K562 (cell line): ENCODE data around the gene MPND. TPM values are rescaled to one million over a fixed set of nuclear protein-coding genes. Genes with fewer than 3 reads are reported as not detected.

Experiments
- CBX3 ChIP-seq, 2 experiments: IDR thresholded peaks; 1 replicate in 1 of 2; 2 replicates in 1 of 2; pipeline ENCODE4 v1.6.1; 2012; ENCODE audit warnings: inconsistent platforms in 2 of 2, low read length in 2 of 2, borderline replicate concordance in 1 of 2, control low read depth in 1 of 2
- CHD2 ChIP-seq: IDR thresholded peaks from 2 replicates; pipeline ENCODE4 v1.6.1; 2011; ENCODE audit warnings: low read depth, low read length
- CREM ChIP-seq: IDR thresholded peaks from 2 replicates; pipeline ENCODE4 v1.6.1; 2014; ENCODE audit warnings: antibody characterized with exemption, low read depth
- ELF4 ChIP-seq: fragments of 450-650 bp; formaldehyde crosslinking; IDR thresholded peaks from 2 replicates; pipeline ENCODE4 v1.4.0; 2022; ENCODE audit warnings: missing genetic modification characterization
- EP400 ChIP-seq: fragments of 450-650 bp; IDR thresholded peaks from 2 replicates; pipeline ENCODE4 v1.6.1; 2017; ENCODE audit warnings: antibody characterized with exemption, mild to moderate bottlenecking, moderate library complexity
- HDAC1 ChIP-seq, 2 experiments: fragments of 450-650 bp; IDR thresholded peaks; 2 replicates each; pipeline ENCODE4 v1.6.1; 2016 to 2017; ENCODE audit warnings: inconsistent platforms in 1 of 2, mild to moderate bottlenecking in 1 of 2, moderate library complexity in 1 of 2
- HDAC2 ChIP-seq: fragments of 450-650 bp; IDR thresholded peaks from 2 replicates; pipeline ENCODE4 v1.6.1; 2016; ENCODE audit warnings: mild to moderate bottlenecking
- KLF16 ChIP-seq: IDR thresholded peaks from 2 replicates; pipeline ENCODE4 v1.6.1; 2016; ENCODE audit warnings: antibody characterized with exemption
- MBD2 ChIP-seq: sonication (generic); IDR thresholded peaks from 2 replicates; pipeline ENCODE4 v1.6.1; 2016; ENCODE audit warnings: low read depth, borderline replicate concordance
- MXI1 ChIP-seq: IDR thresholded peaks from 2 replicates; pipeline ENCODE4 v1.6.1; 2011; ENCODE audit warnings: low read depth, mild to moderate bottlenecking, improper control_type of control experiment, low read length
- MYC ChIP-seq, 2 experiments: fragments of 250-450 bp in 1 of 2; sonication (Bioruptor Pico) in 1 of 2; IDR thresholded peaks; 2 replicates each; pipeline versions ENCODE4 v1.5.1 to v1.6.1; 2012 to 2021; ENCODE audit warnings: low read depth in 2 of 2, borderline replicate concordance in 1 of 2, improper control_type of control experiment in 1 of 2, low read length in 1 of 2, mild to moderate bottlenecking in 1 of 2, moderate library complexity in 1 of 2
- NONO ChIP-seq, 2 experiments: fragments of 200-400 bp in 1 of 2; fragments of 450-650 bp in 1 of 2; formaldehyde crosslinking in 1 of 2; IDR thresholded peaks; 2 replicates each; pipeline ENCODE4 v1.6.1; 2017; ENCODE audit warnings: low read depth in 2 of 2, mild to moderate bottlenecking in 2 of 2, moderate library complexity in 2 of 2, low read length in 1 of 2
- OTX1 ChIP-seq: fragments of 450-650 bp; formaldehyde crosslinking; IDR thresholded peaks from 2 replicates; pipeline ENCODE4 v1.4.0; 2022; ENCODE audit warnings: mild to moderate bottlenecking
- RB1 ChIP-seq: fragments of 450-650 bp; IDR thresholded peaks from 2 replicates; pipeline ENCODE4 v1.6.1; 2017; ENCODE audit warnings: low read depth, mild to moderate bottlenecking
- RBFOX2 ChIP-seq: fragments of 200-400 bp; formaldehyde crosslinking; IDR thresholded peaks from 2 replicates; pipeline ENCODE4 v1.6.1; 2017; ENCODE audit warnings: low read depth, mild to moderate bottlenecking, low read length, moderate library complexity
- ZBTB7A ChIP-seq: IDR thresholded peaks from 2 replicates; pipeline ENCODE4 v1.6.1; 2011; ENCODE audit warnings: low read depth, mild to moderate bottlenecking, low read length, moderate library complexity, borderline replicate concordance; ENCODE audit not compliant: control insufficient read depth
- ZKSCAN1 ChIP-seq: fragments of 150-350 bp; IDR thresholded peaks from 2 replicates; pipeline ENCODE4 v1.6.1; 2016; ENCODE audit warnings: low read depth, low read length
- ZNF707 ChIP-seq: fragments of 250-450 bp; sonication (Bioruptor Pico); conservative IDR thresholded peaks from 2 replicates; pipeline ENCODE4 v1.8.0; 2022; ENCODE audit warnings: inconsistent platforms, mild to moderate bottlenecking, moderate library complexity
- polyA plus RNA-seq, 8 experiments: library from polyadenylated mRNA; depleted of rRNA in 4 of 8; stranded (reverse) in 5 of 8; unstranded in 3 of 8; fragments of >200 nt; fragmentation: Nextera tagmentation in 2 of 8; fragmentation: Illumina TruSeq in 1 of 8; extraction: Ambion mirVana in 2 of 8; extraction: Trizol in 1 of 8; gene quantifications; 2 replicates each; pipeline versions ENCODE4 v1.2.1 to v1.2.3, GENCODE V29; 2011 to 2014; ENCODE audit warnings: inconsistent platforms in 1 of 8, missing spikeins in 1 of 8
- total RNA-seq, 7 experiments: library from RNA; depleted of rRNA in 6 of 7; stranded (reverse); fragments of >200 nt in 6 of 7; fragmentation: Illumina TruSeq in 2 of 7; extraction: Trizol in 2 of 7; gene quantifications; 2 replicates each; pipeline versions ENCODE4 v1.2.1 to v1.2.3, GENCODE V29; 2011 to 2021; ENCODE audit warnings: low replicate concordance in 1 of 7
- TF ChIP-seq, protein P1 (sequence below): fragments of 250-450 bp; sonication (Bioruptor Pico); IDR thresholded peaks from 2 replicates; pipeline ENCODE4 v1.4.0; 2020; ENCODE audit warnings: mild to moderate bottlenecking
- TF ChIP-seq, protein P2 (sequence below): sonication (generic); formaldehyde crosslinking; IDR thresholded peaks from 2 replicates; pipeline ENCODE4 v1.8.0; 2022; ENCODE audit warnings: mild to moderate bottlenecking, missing genetic modification reagents
- TF ChIP-seq, protein P3 (sequence below): IDR thresholded peaks from 2 replicates; pipeline ENCODE4 v1.6.1; 2011; ENCODE audit warnings: borderline replicate concordance, low read depth, mild to moderate bottlenecking, moderate library complexity, low read length; ENCODE audit not compliant: insufficient read depth, poor library complexity, severe bottlenecking
- TF ChIP-seq, protein P4 (sequence below): fragments of 450-650 bp; IDR thresholded peaks from 2 replicates; pipeline ENCODE4 v1.6.1; 2017; ENCODE audit warnings: mild to moderate bottlenecking, moderate library complexity

MPND gene
- total and polyA plus RNA-seq, 9 of the 15 experiments (the other 6 are each of a cell fraction or from before 2014, with no cell fraction given), result 0.25 to 14.0 (median 3.9) TPM

DNA sequence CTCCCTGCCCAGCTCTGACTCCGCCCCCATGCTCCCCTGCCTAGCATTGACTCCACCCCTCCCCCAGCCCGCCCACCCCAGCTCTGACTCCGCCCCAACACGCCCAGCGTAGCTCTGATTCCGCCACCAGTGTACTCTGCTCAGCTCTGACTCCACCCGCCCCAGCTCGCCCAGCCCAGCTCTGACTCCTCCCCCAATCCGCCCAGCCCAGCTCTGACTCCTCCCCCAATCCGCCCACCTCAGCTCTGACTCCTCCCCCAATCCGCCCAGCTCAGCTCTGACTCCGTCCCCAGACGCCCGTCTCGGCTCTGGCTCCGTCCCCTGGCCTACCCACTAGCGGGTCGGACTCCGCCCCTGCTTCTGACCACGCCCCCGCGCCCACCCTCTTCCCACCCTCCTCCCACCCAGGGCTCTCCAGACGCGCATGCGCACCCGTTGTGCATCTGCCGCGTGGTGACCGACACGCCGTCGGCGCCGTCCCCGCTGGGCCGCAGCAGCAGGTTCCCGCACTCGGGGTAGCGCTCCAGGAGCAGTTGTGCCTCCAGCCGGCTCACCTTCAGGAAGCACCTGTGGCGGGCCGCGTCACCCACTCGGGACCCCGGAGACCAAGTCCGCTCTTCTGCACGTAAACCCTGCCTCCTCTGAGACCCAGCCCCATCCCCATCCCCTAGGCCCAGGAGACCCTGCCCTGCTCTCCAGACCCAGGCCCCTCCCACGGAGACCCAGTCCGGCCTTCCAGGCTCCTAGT is 14.9 kb upstream of the MPND start (continued):
- TF ChIP-seq, protein P1, sequence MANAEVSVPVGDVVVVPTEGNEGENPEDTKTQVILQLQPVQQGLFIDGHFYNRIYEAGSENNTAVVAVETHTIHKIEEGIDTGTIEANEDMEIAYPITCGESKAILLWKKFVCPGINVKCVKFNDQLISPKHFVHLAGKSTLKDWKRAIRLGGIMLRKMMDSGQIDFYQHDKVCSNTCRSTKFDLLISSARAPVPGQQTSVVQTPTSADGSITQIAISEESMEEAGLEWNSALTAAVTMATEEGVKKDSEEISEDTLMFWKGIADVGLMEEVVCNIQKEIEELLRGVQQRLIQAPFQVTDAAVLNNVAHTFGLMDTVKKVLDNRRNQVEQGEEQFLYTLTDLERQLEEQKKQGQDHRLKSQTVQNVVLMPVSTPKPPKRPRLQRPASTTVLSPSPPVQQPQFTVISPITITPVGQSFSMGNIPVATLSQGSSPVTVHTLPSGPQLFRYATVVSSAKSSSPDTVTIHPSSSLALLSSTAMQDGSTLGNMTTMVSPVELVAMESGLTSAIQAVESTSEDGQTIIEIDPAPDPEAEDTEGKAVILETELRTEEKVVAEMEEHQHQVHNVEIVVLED (CRISPR knock-in tag), result peak; percentile 38; the same call in 1 of the 2 replicates
- TF ChIP-seq RBFOX2 (peak; percentile 90), RB1 (peak; percentile 70), MBD2 (peak; percentile 100), CHD2 (peak; percentile 81), EP400 (peak; percentile 95), CREM (peak; percentile 84), CBX3 (IDR thresholded peaks at IDR 0.05; ENCODE audit: borderline replicate concordance in 1 of 2, low read length in 2 of 2) (peak in 1 of 2 experiments; percentile 73; a peak in 1 of 3 replicates), MXI1 (peak; percentile 73), ZBTB7A (no peak; the same call in 1 of the 2 replicates), ZNF707 (CRISPR knock-in tag) (no peak), KLF16 (peak; percentile 60), ZKSCAN1 (peak; percentile 41; the same call in 1 of the 2 replicates), OTX1 (CRISPR knock-in tag) (0 out of 2 replicates have a peak, but pooled peaks have one; percentile 15), MYC (IDR thresholded peaks at IDR 0.05; ENCODE audit: low read depth, low read length) (peak; percentile 98), MYC (CRISPR knock-in tag; IDR thresholded peaks at IDR 0.05; ENCODE audit: borderline replicate concordance, low read depth) (peak; percentile 92; the same call in 1 of the 2 replicates), HDAC2 (peak; percentile 56; the same call in 1 of the 2 replicates), HDAC1 (IDR thresholded peaks at IDR 0.05) (peak in 1 of 2 experiments; percentile 94; a peak in 2 of 4 replicates), NONO (IDR thresholded peaks at IDR 0.05; ENCODE audit: low read depth in 2 of 2, low read length in 1 of 2) (0 out of 4 replicates have a peak, but pooled peaks of 1 of the 2 experiments have one; percentile 24), ELF4 (CRISPR knock-in tag) (0 out of 2 replicates have a peak, but pooled peaks have one; percentile 35)
- TF ChIP-seq, protein P2, sequence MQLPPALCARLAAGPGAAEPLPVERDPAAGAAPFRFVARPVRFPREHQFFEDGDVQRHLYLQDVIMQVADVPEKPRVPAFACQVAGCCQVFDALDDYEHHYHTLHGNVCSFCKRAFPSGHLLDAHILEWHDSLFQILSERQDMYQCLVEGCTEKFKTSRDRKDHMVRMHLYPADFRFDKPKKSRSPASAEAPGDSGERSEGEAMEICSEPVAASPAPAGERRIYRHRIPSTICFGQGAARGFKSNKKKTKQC (CRISPR knock-in tag), result peak; percentile 52; the same call in 1 of the 2 replicates
- TF ChIP-seq, protein P3, sequence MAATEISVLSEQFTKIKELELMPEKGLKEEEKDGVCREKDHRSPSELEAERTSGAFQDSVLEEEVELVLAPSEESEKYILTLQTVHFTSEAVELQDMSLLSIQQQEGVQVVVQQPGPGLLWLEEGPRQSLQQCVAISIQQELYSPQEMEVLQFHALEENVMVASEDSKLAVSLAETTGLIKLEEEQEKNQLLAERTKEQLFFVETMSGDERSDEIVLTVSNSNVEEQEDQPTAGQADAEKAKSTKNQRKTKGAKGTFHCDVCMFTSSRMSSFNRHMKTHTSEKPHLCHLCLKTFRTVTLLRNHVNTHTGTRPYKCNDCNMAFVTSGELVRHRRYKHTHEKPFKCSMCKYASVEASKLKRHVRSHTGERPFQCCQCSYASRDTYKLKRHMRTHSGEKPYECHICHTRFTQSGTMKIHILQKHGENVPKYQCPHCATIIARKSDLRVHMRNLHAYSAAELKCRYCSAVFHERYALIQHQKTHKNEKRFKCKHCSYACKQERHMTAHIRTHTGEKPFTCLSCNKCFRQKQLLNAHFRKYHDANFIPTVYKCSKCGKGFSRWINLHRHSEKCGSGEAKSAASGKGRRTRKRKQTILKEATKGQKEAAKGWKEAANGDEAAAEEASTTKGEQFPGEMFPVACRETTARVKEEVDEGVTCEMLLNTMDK, result peak; percentile 22
- TF ChIP-seq, protein P4, sequence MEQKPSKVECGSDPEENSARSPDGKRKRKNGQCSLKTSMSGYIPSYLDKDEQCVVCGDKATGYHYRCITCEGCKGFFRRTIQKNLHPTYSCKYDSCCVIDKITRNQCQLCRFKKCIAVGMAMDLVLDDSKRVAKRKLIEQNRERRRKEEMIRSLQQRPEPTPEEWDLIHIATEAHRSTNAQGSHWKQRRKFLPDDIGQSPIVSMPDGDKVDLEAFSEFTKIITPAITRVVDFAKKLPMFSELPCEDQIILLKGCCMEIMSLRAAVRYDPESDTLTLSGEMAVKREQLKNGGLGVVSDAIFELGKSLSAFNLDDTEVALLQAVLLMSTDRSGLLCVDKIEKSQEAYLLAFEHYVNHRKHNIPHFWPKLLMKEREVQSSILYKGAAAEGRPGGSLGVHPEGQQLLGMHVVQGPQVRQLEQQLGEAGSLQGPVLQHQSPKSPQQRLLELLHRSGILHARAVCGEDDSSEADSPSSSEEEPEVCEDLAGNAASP, result no peak
